GM21367 (cell line): ENCODE data around the gene TUSC2.
A peak's percentile ranks its signal among the peaks of the same experiment; 100 is the strongest.

Experiments
- ATAC-seq: cut with Tn5 transposase; IDR thresholded peaks from one replicate; pipeline ENCODE4 v1.9.1; 2021; ENCODE audit not compliant: unreplicated experiment

TUSC2 gene, protein sequence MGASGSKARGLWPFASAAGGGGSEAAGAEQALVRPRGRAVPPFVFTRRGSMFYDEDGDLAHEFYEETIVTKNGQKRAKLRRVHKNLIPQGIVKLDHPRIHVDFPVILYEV

DNA sequence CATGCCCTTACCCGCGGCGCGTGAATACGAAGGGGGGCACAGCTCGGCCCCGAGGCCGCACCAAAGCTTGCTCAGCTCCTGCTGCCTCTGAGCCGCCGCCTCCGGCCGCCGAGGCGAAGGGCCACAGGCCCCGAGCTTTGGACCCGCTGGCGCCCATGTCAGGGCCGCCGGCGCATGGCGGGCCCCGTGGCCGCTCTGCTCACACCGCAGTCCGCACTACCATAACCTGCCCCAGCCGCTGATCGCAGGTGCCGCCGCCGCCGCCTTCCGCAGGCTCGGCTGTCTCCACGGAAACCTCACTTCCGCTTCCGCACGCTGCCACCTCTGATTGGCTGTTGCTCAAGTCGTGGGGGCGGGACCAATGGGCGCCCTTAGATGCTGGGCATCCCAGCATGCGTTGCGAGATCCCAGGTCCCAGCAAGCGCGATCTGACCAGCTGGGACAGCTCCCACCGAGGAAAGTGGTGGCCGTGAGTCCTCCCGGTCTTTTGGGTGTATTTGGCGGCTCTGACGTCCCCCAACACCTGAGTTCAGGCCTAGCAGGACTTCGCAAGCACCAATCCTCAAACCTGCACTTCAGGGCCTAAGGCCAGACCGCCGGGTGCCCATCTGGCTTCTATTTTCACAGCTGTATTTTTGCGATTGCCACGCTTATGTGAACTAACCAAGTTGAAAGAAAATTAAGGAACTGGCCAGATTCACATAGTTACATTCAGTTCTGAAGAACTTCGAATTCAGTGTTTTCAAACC lies at the start of gene TUSC2:
Gene TUSC2 (minus strand): TSS at position 281 of the 749 bp plus-strand sequence. CDS start 124 bp downstream, at position 157.
- peak; percentile 66 for ATAC-seq

DNA sequence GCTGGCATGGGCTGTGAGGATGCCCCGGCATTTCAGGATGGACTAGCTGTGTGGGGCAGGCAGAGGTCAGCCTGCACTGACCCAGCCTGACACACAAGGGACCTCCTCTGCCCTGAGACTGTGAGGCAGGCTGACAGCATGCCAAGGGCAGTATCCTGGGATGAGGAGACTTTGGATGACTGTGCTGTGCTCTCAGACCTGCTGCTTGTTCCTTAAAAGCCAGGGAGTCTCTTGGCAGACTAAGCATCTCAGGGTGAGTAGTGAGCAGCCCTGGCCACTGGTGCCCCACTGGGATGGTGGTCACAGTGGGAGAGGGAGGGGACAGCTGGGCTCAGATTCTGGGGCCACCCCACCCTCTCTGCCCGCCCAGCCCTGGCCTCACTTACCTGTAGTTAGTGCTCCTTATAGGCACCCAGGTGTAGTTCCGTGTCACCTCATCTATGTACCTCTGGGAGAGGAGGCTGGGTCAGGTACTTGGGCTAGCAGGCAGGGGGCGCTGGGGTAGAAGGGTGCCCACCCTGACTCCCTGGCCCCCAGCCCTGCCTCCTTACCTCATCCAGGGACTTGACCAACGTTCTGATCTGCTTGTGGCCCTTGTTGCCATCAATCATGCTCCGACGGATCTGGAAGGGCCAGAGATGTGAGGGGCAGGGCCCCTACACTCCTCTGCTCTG lies 47.4 kb upstream of the TUSC2 start:
- no peak for ATAC-seq

DNA sequence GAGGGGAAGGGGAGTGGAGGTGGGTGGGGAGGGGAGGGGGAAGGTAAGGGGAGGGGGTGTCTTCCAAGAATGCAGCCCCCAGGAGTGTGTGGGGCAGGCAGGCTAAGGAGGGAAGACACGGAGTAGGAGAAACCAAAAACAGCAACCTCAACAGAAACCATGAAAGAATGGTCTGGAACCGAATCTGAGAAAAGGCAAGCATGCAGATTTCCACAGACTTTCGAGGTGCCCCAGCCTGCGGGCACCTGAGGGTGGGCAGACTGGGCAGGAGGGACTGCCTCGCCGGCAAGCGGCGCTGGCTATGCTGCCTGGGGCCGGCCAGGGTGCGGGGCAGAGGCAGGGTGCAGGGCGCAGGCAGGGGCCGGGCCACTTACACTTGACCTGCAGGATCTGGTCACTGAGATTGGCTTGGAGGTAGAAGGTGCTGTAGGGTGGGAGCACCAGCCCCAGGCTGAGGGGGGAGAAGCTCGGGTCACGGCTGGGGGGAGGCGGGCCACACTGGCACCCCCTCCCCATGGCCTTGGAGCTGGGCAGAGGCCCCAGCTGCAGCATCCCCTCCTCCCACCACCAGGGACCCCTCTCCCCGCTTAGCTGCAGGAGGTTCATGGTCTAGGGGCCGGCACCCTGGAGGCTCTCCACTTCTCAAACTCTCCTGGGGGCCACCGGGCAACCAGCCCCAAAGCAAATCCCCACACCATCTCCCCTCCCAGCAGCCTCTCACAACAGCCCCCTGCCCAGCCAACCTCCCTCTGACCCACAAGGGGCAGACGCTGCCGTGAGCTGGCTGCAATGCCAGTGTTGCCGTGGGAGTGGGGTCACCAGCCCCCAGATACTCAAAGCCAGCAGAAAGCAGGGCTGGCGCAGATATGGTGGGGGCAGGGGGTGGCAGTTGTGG lies 46.6 kb upstream of the TUSC2 start:
- ATAC-seq = no peak

DNA sequence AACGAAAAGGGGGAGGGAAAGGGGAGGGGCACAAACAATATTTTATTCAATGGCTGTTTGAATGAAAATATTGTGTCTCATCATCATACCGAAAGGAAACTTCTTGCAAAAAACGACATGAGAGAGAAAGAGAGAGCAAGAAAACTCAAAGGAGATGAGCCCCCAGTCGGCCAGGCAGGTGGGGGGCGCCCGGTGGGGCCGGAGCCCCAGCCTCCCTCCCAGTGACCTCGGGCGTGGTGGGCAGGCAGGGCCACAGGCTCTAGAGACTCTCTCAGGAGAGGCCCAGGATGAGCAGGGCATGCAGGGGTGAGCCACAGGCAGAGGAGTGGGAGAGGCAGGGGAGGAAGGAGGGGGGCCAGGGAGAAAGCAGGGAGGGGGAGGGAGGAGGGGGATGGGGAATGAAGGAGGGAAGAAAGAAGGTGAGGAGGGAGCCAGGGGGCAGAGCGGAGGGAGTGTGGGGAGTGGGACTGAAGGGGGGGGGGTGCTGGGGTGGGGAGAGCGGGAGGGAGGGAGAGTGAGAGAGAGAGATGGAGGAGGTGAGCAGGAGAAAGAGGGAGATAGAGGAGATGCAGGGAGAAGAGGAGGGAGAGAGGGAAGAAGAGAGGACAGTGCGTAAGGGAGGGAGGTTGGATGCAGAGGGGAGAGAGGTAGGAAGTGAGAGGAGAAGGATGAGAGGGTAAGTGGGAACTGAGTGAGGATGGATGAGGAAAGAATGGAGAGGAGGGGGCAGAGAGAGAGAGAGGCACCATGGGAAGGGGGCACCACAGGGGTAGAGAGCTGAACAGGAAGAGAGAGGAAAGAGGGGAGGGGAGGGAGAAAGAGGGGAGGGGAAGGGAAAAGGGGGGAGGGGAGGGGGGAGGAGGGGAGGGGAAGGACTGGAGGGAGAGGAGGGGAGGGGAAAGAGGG lies 45.4 kb upstream of the TUSC2 start:
- no peak for ATAC-seq

DNA sequence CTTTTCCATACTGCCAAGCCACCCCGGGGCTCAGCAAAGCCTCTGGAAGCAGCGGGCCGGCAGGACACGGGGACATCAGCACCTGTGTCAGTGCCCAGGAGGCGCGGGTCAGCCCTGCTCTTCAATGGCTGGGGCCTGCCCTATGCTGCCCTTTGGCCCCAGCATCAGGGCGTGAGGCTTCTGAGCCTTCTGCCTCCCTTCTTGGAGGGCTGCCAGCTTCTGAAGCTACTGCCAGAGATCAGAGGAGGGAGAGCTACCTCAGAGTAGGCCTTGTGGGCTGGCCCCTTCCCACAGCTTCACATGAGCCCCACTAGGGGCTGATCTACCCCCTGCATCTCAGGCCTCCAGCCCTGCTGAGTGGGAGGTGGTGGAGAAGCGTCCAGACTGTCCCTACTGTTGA lies 44.3 kb upstream of the TUSC2 start:
- no peak for ATAC-seq

DNA sequence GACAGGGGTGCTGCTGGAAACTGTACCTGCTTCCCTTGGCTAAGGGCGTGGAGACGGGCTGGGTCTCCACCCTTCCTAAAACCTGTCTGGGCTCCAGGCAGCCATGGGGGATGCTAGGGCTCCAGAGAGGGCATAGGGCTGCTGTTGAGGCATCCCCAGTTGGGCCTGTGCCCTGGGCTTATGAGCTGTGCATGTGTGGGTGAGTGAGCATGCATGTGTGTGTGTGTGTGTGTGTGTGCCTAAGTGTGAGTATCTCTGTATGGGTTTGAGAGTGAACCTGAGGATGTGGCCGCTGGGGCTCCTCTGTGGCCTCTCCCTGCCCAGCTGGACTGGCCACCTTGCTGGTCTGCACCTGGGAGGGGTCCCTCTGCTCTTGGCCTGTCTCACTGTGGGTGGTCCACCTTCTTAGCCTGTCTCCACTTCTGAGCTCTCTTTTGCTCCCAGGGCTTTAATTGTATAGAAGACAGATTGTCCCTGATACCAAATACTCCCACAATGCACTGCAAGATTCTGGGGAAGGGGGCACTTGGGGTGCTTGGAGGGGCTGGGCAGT lies 43.2 kb upstream of the TUSC2 start:
- no peak for ATAC-seq

DNA sequence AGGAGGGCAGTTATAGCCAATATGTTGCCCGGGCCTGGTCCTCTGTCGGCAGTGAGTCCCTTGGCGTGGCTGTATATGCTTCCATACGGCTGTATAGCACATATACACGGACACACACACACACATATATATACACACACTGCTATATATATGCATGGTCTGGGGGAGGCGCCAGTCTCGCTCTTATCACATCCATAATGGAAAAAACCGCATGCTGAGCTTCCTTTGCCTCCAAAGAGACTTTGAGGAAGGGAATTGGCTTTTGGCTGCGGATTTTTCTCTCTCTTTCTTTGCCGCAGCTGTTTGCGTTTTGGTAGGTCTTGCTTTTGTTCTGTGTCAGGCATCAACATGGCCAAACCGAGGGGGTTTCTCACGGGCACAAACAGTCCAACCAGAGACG lies 42.6 kb upstream of the TUSC2 start:
- no peak for ATAC-seq

DNA sequence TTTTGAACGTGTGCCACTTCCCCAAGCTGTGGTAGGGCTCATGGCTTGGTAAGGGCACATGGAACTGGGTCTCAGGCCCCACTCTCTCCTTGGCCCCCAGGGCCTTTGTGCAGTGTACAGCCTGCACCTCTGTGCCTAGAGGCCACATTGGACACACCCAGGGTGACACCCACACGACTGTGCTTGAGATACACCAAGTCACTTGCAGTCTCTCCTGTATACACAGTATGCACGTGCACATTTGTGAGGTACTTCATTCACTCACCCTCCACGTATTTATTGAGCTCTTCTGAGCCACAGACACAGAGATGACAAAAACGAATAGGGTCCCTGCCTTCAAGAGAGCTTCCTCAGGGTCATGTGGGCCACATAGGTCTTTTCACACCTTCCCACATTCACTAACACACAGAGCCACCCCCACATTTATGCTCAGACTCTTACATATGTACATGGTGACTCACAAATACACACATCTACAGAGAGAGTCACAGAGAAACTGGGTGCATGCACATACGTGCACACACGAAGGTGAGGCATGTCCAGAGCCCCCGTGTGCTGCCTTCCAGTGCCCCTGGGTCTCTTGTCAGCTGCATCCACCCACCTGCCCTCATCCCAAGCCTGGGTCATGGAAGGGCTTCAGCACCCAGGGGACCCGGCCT lies 41.1 kb upstream of the TUSC2 start:
- ATAC-seq = no peak

DNA sequence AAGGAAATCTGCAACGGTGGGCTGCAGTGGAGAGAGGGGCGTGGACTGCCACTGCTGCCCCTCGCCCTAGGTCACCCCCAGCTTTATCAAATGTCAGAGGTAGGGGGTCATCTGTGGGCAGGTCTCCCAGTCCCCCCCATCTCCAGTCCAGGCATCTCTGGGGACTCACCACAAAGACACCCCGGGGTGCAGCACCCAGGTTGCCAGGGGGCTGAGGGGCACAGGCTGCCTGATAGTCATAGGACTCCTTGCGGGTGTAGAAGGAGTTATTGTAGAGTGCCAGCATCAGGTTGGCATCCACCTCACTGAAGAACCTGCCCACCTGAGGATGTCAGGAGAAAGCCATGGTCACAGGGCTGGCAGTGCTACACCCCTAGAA lies 37.8 kb upstream of the TUSC2 start:
- ATAC-seq = no peak

DNA sequence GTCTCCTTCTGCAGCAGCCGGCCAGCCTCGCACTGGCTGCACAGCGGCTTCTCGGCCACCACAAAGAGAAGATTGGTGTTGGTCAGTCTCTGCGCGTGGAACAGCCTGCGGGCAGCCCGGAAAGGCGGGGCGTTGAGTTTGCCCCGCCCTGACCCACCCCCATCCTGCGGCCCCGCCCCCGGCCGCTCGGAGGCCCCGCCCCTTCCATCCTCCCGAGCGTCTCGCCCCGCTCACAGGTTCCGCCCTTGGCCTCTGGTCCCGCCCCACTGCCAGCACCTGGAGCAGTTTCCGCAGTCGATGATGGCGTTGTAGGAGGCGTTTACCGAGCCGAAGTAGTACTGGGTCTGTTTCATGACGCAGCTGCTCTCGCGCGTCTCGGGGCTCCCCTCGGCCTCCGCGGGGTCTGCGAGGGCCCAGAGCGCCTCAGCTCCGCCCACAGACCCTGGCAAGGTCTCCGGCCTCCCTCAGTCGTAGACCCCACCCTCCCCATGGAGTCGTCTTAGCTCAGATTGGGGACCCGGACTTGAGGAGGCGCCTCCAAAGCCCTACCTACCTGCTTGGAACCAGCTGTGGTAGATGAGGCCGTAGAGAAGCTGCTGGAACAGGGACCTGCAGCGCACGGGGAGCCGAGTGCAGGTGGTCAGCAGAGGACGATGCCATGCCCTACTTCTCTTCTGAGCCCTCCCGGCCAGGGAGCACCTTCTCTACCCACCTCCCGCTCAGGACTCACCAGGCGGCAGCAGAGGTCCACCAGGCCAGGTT lies 37.2 kb upstream of the TUSC2 start:
- peak; percentile 85 for ATAC-seq

DNA sequence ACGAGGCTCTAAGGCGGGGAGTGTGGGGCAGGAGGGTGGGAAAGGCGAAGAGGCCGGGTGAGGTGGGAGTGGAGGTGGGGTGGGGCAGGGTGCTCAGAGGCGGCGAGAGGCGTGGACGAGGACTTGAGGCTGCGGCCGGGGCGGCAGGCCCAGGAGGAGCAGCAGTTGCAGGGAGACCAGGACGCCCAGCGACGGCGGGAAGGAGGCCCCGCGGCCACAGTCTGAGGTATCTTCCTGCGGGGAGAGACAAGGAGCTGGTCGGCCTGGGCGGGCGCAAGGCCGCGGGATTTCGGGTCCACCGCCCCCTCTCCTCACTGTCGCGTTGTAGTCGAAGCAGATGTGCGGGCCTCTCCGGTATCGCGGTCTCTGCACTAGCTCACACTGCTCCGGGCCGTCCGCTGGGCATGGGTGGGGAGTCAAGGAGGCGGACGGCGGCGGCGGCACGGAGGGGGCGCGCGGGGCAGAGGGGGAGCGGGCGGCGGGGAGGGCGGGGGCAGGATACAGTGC lies 36.6 kb upstream of the TUSC2 start:
- ATAC-seq = no peak

DNA sequence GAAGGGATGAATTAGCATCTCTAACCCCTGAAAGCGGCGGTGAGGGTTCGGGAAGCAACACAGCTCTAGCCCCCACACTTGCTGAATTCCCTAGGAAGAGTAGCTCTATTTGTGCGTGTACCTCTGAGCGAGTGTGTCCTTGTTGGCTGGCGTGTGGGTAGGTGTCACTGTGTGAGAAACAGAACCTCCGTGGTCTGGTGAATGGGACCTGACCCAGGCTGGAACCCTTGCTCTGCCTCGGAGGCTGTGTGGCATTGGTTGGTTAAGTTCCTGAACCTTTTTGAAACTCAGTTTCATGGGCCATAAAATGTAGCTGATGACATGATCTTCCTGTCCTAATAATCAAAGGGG lies 31.7 kb upstream of the TUSC2 start:
- no peak for ATAC-seq

DNA sequence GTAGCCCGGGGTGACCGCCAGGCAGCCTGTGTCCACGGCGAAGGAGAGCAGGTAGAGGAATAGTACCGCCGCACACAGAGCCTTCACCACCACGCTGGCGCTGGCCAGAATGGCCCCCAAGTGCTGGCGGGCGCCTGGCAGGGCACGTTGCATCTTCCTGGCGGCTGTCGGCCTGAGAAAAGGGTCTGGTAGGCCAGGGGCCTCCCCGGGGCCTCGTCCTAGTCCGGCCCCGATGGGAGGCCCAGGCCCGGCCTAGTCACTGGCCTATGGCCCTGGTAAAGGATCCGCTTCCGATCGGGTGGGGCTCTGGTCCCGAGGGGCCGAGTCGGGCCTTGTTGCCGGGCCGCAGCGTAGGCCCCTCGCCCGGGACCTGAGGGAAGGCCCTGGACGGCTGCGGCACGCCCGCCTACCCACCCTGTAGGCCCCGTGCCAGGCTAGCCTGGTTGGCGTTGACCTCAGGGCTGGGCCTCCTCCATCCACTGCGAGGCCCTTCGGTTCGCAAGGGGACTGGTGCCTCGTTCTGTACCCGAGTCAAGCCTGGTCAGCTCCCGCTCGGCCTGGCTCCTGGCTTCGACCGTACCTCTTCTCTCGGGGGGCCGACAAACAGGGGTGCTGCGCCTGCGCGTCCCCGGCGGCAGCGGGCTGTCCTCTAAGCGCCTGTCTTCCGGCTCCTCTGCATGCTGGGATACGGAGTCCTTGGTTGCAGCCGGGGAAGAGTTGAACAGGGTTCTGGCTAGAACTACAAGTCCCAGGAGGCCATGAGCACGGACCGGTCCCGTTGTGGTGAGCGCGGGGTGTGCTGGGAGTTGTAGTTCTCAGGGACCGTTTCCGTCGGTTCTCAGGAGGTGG lies 31.1 kb upstream of the TUSC2 start, which contains the start of gene TMEM115:
Gene TMEM115 (minus strand): TSS at position 611 of the 849 bp plus-strand sequence. CDS start 458 bp downstream, at position 153.
- ATAC-seq = peak; percentile 98

DNA sequence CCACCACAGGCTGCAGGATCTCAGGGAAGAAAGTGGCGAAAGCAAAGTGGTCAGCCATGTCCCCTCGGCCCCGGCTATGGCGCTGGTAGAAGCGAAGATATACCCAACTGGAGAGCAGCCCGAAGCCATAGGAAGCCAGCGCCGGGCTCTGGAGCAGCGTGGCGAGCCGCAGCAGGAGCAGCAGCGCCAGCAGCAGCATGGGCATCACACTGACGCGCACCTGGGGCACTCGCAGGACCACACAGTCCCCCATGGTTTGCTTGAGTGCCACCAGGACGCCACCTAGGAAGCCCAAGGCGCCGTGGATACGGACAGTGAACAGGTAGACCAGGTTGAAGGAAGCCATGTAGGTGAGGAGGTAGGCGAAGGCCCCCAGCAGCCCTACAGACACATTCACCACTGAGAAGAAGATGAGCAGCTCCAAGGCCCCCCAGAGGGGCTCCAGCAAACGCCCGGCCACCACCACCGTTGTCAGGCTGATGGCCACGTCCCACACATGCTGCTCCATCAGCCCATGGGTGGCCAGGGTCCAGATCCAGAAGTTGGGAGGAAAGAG lies 30.4 kb upstream of the TUSC2 start:
- no peak for ATAC-seq

DNA sequence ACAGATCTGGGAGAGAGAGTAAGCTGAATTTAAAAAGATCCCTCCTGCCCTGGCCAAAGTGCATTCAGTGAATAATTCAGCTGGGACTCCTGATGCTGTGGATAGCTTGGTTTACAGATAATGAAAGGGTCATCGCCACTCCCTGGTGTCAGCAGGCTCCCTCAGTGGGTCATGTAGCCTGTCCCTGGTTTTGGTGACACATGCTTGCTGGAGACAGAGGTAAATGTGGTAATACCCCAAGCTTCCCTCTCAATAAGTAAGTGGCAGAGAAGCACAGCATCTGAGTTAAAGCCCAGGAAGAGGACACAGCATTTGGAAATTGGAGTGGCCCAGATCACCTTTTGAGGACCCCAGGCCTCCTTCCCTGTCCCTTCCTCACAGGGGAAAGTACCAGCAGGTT lies 29.5 kb upstream of the TUSC2 start:
- ATAC-seq = no peak

DNA sequence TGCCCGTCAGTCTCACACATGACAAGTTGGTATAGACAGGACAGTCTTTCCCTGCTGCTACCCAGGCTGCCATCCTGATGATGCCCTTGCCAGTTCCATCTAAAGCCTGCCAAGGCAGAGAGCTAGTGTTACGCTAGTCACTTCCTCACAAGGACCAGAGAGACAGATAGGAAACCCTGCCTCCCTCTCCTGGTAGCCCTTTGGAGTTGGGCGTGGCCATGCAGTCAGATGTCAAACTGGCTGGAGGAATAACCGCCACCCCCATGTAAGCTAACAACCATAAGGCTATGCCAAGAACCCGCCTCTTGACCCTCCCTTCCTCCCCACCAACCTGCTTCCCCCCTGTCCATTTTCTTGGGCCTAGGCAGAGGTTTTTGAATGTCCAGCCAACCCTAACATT lies 28.5 kb upstream of the TUSC2 start:
- ATAC-seq = no peak

DNA sequence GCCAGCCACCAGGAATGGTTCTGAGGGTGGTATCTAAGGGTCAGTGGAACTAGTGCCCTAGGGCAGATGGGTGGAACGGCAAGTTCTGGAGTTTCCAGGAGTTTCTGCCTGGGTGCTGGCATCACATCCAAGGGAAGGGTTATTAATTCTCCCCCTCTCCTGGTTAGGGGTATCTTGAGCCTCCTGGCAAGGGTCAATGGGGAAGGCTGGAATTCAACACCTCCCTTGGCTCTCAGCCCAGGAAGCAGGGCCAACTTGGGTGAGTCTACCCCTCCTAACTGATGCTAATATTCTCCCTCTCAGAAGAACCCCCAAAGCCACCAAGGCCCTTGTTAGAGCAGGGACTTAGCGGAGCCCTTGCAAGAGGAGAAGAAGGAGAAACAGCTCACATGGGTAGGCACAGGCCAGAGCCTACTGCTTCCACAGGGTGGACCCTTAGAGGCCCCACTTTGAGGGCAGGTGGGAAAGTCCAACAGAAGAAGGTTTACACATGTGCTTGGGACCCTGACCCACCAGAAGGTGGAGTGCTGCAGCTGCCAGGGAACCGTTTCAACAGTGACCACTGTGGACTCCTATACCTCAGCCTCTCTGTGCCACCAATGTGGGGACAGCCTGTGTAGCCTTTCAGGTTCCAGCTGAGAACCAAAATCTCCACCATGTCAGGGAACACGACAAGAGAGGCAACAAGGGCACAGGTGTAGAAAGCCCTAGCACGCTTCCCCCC lies 28.0 kb upstream of the TUSC2 start:
- ATAC-seq = no peak
